Raji (cell line): ENCODE results near the gene SAP30L.

Experiments used
- POLR2A ChIP-seq: IDR thresholded peaks from 2 replicates; pipeline ENCODE4 v1.6.1; 2011; ENCODE audit warnings: low read depth, low read length, control low read depth; ENCODE audit not compliant: insufficient read depth

SAP30L gene

DNA sequence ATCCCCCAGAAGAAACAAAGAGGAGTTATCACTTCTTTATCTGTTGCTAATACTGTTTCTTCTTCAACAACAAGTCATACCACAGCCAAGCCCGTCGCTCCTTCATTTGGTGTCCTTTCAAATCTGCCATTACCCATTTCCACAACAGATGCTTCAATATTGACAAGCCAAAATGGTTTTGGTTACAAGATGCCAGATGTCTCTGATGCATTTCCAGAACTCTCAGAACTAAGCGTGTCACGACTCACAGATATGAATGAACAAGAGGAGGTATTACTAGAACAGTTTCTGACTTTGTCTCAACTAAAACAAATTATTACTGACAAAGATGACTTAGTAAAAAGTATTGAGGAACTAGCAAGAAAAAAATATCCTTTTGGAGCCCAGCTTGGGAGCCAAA is 48.2 kb downstream of the SAP30L start:
- TF ChIP-seq POLR2A, result no peak

DNA sequence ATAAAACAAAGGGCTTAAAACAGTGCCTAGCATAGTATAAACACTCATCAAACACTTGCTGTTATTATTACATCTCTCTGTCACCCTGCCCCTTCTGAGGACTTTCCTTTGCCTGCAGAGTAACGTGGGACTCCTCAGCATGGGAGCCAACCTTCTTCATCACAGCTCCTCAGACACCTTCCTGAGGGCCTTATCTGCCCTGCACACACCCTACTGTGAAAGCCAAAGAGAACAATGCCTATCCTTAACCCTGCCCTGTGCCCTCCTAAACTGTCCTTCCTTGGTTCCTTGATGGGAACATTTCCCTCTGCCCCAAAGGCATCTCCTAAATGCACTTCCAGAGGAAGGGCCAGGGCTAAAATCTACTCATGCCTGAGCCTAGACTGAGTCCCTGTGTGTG is 52.8 kb downstream of the SAP30L start:
- TF ChIP-seq POLR2A, result no peak

DNA sequence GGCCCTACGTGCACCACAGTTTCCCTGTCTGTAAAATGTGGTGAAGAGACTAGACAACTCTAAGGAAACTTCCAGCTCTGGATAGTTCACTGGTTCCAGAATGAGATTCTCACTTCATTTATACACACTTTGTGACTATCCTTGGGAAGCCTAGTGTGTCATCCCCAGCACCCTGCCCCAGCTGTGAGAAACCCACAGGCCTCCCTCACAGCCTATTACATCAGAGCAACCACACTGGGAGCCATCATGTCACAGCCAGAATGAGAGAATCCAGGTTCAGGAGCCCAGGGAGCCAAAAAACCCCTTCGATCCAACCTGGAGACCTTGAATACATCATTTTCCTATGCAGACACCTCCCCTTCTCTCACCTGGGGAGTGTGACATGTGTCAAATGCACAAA is 53.2 kb downstream of the SAP30L start:
- TF ChIP-seq POLR2A, result no peak

DNA sequence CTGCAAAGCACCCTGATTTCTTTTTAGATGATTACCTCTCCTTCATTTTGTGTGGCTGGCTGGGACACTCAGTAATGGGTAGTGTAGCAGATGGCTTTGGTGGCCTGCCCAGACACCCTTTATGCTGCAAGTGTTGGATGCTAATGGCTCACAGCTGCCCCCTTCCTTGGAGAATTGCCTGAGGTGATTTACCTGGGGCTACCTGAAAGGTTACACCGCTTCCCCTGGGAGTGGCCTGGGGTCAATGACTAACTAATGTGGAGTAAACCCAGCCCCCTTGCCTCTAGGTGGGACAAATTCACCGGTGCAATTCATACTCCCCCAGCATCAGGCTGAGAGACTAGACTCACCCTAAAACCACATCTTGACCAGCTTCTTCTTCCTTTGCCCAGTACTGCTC is 55.8 kb downstream of the SAP30L start:
- no peak for TF ChIP-seq POLR2A

DNA sequence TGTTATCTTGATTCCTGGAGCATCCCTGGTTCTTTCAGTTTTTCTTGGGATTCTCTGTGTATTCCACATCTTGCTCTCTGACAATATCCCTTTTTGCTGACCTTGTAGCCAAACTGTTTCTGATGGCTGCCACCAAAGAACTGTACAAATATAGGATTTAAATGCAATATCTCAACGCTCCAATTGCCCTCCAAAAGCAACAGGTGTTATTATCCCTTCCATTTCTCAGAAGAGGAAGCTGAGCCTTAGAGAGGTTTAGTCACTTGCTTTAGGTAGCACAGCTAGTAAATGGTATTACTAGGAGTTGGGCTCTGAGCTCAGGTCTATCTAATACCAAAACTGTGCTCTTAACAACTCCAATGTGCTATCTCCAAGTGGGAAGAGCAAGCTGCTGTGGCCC is 56.4 kb downstream of the SAP30L start:
- TF ChIP-seq POLR2A, result no peak

DNA sequence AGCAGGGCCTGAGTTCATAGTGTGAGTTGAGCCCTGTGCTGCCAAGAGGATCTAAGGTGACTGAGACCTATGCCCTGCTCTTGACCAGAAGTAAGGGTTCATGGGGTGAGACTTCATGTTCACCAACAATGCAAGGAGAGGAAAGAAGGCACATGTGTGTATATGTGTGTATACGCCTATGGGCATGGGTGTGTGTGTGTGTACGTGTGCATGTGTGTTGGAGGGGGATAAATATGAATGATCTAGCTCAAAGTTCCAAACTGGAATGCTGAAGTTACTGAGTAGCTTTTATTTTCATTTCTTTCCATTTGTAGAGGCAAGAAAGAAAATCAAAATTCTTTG is 57.9 kb downstream of the SAP30L start:
- TF ChIP-seq POLR2A, result no peak

DNA sequence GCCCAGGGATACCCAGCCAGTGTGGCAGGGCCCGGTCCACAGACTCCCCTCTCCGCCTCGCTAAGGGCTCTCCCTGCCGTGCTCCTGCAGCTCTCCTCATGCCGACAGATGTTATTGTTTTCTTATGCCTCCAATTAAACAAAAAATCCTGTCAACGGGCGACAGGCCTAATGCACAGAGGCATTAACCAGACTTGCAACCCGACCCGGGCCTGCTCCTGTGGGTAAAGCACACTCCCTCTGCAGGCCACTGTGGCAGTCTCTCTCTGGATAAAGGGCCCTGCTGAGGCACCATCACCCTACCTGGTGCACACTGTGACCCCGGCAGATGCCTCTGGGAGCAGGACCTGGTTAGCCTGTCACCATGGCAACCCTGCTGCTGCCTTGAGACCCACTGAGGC is 59.8 kb downstream of the SAP30L start:
- TF ChIP-seq POLR2A, result no peak

DNA sequence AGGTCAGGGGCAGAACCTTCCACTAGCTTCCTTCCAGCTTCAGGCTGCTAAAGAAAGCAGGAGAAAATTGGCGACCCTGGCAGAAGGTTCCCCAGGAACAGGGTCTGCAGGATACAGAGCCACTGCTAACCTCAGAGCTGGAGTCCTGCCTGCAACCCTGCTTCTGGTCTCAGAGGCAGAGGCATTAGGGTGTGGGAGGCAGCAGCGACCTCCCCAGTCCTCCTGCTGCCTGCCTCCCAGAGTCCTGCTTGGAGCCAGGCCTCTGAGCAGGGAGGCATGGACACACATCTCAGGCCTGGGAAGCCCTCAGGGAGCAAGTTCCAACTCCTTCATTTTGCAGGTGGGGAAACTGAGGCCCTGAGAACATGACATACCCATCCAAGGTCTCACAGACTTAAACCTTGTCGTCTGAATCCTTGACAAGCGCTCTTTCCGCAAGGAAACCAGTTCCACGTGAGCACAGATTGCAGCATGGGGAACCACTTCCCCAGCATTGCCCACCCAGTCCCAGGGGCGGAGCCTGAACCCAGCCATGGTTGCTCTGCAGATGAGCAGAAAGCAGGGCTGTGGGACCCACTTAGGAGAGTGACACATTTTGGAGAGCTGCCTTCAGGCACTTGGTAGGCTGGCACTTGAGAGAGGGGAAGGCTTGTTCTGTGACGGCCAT is 60.4 kb downstream of the SAP30L start:
- no peak for TF ChIP-seq POLR2A

DNA sequence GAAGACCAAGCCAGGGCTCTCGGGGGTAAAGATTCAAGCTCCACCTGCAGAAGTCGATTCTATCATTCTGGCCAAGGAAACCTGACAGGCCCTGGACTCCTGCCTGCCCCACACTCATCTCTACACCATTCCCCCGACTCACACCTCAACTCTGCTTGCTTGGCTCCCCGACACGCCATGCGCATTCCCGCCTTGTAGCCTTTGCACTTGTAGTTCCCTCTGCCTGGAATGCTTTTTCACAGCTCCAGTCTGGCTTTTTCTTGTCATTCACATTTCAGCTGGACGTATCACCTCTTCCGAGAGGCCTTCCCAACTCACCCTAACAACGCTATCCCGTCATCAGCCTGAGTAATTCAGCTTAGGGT is 60.9 kb downstream of the SAP30L start:
- no peak for TF ChIP-seq POLR2A

DNA sequence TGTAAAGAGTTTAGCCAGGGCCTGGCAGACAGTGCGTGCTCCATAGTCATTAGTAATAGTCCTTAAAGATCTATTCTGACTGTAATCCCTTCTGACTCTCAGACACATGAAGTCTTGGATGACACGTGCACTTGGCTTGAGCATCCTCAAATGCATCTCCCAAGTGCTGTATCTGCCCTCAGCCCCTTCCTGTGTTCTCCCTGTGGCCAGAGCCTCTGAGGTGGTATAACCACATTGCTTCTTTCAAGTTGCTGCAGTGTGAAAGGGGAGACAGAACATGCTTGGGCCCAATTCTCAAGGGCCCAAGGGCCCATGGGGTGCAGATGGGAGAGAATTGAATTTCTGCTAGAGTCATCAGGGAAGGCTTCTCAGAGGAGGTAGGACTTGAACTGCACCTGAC is 62.3 kb downstream of the SAP30L start:
- no peak for TF ChIP-seq POLR2A

DNA sequence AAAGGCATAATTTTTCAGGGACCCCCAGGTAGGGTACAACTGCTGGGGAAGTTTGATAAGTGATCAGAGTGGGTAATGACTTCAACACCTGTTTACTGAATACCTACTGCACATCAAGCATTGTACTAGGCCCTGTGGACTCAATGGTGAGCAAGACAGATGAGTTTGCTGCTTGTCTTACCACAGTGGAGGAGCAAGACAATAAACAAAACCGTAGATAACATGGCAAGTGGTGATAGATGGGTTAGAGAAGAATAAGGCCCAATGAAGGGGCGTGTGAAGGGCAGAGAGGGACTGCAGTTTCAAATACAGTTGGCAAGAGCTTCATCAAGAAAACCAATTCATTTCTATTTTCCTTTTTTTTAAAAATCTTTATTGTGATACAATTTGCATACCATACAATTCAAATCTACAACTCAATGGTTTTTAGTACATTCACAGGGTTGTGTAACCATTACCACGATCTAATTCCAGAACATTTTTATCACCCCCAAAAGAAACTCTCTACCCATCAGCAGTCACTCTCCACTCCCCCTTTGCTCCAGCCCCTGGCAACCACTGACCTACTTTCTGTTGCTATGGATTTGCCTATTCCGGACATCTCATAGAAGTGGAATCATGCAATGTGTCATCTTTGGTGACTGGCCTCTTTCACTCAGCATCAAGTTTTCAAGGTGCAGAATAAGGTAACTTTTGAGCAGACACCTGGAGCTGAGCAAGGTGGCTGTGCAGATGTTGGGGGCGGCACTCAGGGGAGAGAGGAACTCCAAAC is 64.2 kb downstream of the SAP30L start:
- TF ChIP-seq POLR2A, result no peak
